Activated CD4-positive, alpha-beta memory T cell treated with anti-CD3 and anti-CD28 coated beads for 36 hours (primary cell): ENCODE data around the gene TEX2. TPM values are rescaled to one million over a fixed set of nuclear protein-coding genes. Genes with fewer than 3 reads are reported as not detected.
"Not testable (repeated sequence)": the region's sequence is repeated elsewhere in the genome, so short reads cannot be mapped to it uniquely, and the experiment has no call there.

Experiments used
- CTCF ChIA-PET: fragments of 350-600 bp; sonication (Branson Sonifier 250); formaldehyde crosslinking; loops from one replicate; lab custom pipeline; 2021; ENCODE audit warnings: antibody characterized with exemption, inconsistent platforms; lab: Charles Lee
- POLR2A ChIA-PET: fragments of 350-600 bp; sonication (Branson Sonifier 250); formaldehyde crosslinking; loops from one replicate; lab custom pipeline; 2021; ENCODE audit warnings: antibody characterized with exemption; lab: Charles Lee
- DNase-seq: peaks from one replicate; pipeline ENCODE4 v3.0.0-alpha.2; 2020
- H3K27ac Mint-ChIP-seq: one replicate; pipeline ENCODE4 v1.8.0; 2021; ENCODE audit warnings: mixed read lengths
- H3K27me3 Mint-ChIP-seq: one replicate; pipeline ENCODE4 v1.8.0; 2021; ENCODE audit warnings: mixed read lengths
- H3K36me3 Mint-ChIP-seq: one replicate; pipeline ENCODE4 v1.8.0; 2021; ENCODE audit warnings: mixed read lengths
- H3K4me1 Mint-ChIP-seq: one replicate; pipeline ENCODE4 v1.8.0; 2021; ENCODE audit warnings: low read depth, mixed read lengths
- H3K4me3 Mint-ChIP-seq: one replicate; pipeline ENCODE4 v1.8.0; 2021; ENCODE audit warnings: mild to moderate bottlenecking, mixed read lengths
- H3K9me3 Mint-ChIP-seq: one replicate; pipeline ENCODE4 v1.8.0; 2021; ENCODE audit warnings: mixed read lengths
- intact Hi-C: fragments of 100-400 bp; cut with micrococcal nuclease; formaldehyde crosslinking; loops from one replicate; pipeline ENCODE4 v1.15.1; 2023
- total RNA-seq, 2 experiments: library from RNA; stranded (reverse); gene quantifications; one replicate each; pipeline ENCODE4 v1.2.3, GENCODE V29; 2021

TEX2 gene
- total RNA-seq, 2 experiments from 2014 or later = 11.9 to 12.1 TPM

- H3K9me3 Mint-ChIP-seq = no peaks in the 10 kb centered on the region
- H3K4me1 Mint-ChIP-seq = no peaks in the 10 kb centered on the region
- CTCF ChIA-PET = no interaction called here
- intact Hi-C loops = no loop called here
- POLR2A ChIA-PET = no interaction called here
- H3K36me3 Mint-ChIP-seq = no peaks in the 10 kb centered on the region
- DNase-seq = no peak
- H3K27ac Mint-ChIP-seq = no peak overlapping the region
- no peaks in the 10 kb centered on the region for H3K27me3 Mint-ChIP-seq
- no peak overlapping the region for H3K4me3 Mint-ChIP-seq
Measured at GRCh38 chr17:64253470-64253869, 9.6 kb downstream of the TEX2 start.

DNA sequence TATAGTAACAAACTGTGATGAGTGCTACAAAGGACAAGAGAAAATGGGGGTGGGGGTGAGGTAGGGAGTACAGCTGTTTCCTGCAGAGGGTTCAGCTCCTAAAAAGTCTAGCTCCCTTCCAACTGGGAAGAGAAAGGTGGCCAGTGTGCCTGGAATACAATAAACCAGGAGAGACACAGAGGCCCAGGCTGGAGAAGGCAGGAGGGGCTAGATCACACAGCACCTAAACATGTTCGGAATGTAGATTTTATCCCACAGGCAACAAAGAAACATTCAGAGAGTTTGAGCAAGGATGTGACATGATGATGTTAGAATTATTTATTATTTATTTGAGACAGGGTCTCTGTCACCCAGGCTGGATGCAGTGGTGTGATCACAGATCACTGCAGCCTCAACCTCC, 10.2 kb downstream of the TEX2 start:
- CTCF ChIA-PET = no interaction called here

DNA sequence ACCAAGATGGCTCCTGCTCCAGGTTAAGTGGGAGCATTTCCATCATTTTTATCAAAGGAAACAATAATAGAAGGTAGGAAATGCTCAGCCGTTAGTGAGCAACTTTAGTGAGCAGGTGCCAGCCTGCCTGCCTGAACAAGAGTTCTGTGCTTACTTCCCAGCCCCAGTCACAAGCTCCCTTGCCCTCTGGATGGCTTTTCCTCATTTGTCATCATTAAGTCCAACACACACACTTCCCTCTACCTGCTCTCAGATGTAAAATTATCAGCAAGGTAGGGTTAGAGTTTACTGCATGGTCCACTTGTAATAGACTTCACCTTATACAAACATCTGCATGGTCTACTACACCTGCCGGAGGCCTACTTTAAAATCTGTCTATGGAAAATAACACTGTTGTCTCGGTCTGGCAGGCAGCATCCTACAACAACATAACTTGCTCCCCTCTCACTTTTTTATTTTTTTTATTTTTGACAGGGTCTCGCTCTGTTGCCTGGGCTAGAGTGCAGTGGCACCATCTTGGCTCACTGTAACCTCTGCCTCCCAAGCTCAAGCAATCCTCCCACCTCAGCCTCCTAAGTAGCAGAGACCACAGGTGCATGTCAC, 12.7 kb downstream of the TEX2 start:
- H3K27ac Mint-ChIP-seq = no peak overlapping the region
- no peaks in the 10 kb centered on the region for H3K4me1 Mint-ChIP-seq
- POLR2A ChIA-PET = no interaction called here
- DNase-seq = no peak
- no peaks in the 10 kb centered on the region for H3K9me3 Mint-ChIP-seq
- intact Hi-C loops = no loop called here
- no peaks in the 10 kb centered on the region for H3K27me3 Mint-ChIP-seq
- no peak overlapping the region for H3K4me3 Mint-ChIP-seq
- H3K36me3 Mint-ChIP-seq = no peaks in the 10 kb centered on the region
- CTCF ChIA-PET = no interaction called here

More for the DNA sequence above, 10.2 kb downstream of the TEX2 start:
- H3K27me3 Mint-ChIP-seq = no peaks in the 10 kb centered on the region
- no peak overlapping the region for H3K4me3 Mint-ChIP-seq
- no peak for DNase-seq
- no peak overlapping the region for H3K27ac Mint-ChIP-seq
- H3K9me3 Mint-ChIP-seq = no peaks in the 10 kb centered on the region
- no peaks in the 10 kb centered on the region for H3K36me3 Mint-ChIP-seq
- POLR2A ChIA-PET = no interaction called here
- no peaks in the 10 kb centered on the region for H3K4me1 Mint-ChIP-seq
- intact Hi-C loops = no loop called here

- Mint-ChIP-seq H3K36me3 (no peaks in the 10 kb centered on the region), H3K4me3 (no peak overlapping the region), H3K4me1 (no peaks in the 10 kb centered on the region), H3K27me3 (no peaks in the 10 kb centered on the region), H3K27ac (no peak overlapping the region), H3K9me3 (no peaks in the 10 kb centered on the region)
- no peak for DNase-seq
- intact Hi-C loops = no loop called here
- ChIA-PET CTCF (no interaction called here), POLR2A (no interaction called here)
Measured at GRCh38 chr17:64247836-64248235, 15.2 kb downstream of the TEX2 start.

- Mint-ChIP-seq H3K4me3 (no peak overlapping the region), H3K27me3 (no peaks in the 10 kb centered on the region), H3K27ac (no peak overlapping the region), H3K4me1 (peaks cover 1% of the 10 kb centered on the region), H3K9me3 (no peaks in the 10 kb centered on the region), H3K36me3 (no peaks in the 10 kb centered on the region)
- CTCF ChIA-PET = no interaction called here
- DNase-seq = no peak
- intact Hi-C loops = no loop called here
- POLR2A ChIA-PET = no interaction called here
Measured at GRCh38 chr17:64245218-64246145, 17.6 kb downstream of the TEX2 start.

DNA sequence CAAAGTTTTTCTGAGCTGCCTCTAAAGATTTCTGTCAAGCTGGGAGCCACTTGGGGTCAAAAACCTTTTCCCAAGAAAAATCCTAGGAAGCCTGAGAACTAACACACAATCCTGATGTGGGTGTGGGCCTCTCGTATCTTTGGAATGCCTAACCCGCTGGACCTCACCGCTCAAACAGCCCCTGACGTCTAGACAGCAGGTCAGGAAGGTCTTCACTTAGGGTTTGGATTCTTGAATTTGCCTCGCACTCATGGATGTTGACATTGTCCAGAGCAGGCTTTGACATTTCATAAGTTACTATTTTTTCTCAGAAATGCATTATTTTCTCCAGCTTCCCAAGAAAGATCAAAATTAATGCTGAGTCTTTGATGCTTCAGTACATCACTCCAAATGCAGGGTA, 18.9 kb downstream of the TEX2 start:
- intact Hi-C loops = no loop called here
- ChIA-PET POLR2A (no interaction called here), CTCF (interaction anchor here (0.6 kb wide), 2 partner anchors 59 to 129 kb away, joined by 3 read pairs; no protein-coding TSS in a partner anchor)
- Mint-ChIP-seq H3K27me3 (no peaks in the 10 kb centered on the region), H3K27ac (no peak overlapping the region), H3K9me3 (no peaks in the 10 kb centered on the region), H3K4me3 (no peak overlapping the region), H3K36me3 (no peaks in the 10 kb centered on the region), H3K4me1 (peaks cover 5% of the 10 kb centered on the region)
- DNase-seq = no peak

DNA sequence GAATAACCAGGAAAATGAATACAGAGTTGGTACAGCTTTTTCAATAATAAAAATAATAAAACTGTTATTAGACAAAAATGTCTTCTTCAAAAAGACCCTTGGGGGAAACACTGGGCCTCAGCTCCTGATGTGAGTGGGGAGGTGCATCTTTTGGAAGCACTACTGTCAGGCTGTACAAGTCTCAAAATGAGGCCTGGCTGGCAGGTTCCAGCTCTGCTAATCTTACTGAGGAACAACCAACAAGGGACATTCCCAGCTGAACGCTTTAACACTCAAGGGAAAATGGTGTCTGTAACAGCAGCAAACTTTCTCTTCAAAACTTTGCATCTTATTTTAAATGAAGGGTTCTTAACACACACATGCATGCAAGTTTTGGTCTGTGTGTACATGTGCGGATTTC, 19.7 kb downstream of the TEX2 start:
- DNase-seq = no peak
- Mint-ChIP-seq H3K27me3 (no peaks in the 10 kb centered on the region), H3K36me3 (no peaks in the 10 kb centered on the region), H3K9me3 (no peaks in the 10 kb centered on the region), H3K4me1 (peaks cover 9% of the 10 kb centered on the region), H3K27ac (no peak overlapping the region), H3K4me3 (no peak overlapping the region)
- CTCF ChIA-PET = no interaction called here
- POLR2A ChIA-PET = no interaction called here
- intact Hi-C loops = no loop called here

- Mint-ChIP-seq H3K4me3 (no peak overlapping the region), H3K27me3 (no peaks in the 10 kb centered on the region), H3K4me1 (peaks cover 12% of the 10 kb centered on the region), H3K27ac (no peak overlapping the region), H3K9me3 (no peaks in the 10 kb centered on the region), H3K36me3 (no peaks in the 10 kb centered on the region)
- ChIA-PET CTCF (no interaction called here), POLR2A (no interaction called here)
- DNase-seq = no peak
- intact Hi-C loops = no loop called here
Measured at GRCh38 chr17:64242633-64243032, 20.4 kb downstream of the TEX2 start.

DNA sequence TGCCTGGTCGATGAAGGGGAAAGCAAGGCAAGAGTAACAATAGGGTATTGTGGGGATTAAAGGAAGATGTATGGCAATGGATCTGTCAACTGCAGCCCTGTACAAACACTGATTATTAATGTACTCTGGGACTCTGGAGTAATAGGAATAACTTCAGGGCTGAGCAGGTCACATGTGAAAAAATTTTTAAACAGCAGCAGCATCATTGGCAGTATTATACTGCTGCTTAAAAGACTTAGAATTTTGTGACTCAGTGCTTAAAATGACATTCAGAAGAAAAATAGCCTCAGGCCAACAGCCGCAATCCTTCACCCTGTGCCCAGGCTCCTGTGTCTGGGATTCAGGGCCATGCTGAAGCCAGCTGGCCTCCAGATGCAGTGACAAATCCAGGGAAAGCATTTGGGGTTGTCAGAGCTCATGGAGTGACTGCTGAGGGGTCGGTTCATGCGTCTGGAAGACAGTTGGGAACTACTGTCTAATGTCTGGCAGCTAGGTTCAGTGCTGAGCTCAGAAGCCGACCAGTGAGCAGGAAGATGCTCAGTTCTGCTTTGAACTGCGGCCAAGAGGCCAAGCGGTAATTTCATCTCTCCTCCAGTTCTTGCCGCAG, 22.2 kb downstream of the TEX2 start:
- POLR2A ChIA-PET = no interaction called here

DNA sequence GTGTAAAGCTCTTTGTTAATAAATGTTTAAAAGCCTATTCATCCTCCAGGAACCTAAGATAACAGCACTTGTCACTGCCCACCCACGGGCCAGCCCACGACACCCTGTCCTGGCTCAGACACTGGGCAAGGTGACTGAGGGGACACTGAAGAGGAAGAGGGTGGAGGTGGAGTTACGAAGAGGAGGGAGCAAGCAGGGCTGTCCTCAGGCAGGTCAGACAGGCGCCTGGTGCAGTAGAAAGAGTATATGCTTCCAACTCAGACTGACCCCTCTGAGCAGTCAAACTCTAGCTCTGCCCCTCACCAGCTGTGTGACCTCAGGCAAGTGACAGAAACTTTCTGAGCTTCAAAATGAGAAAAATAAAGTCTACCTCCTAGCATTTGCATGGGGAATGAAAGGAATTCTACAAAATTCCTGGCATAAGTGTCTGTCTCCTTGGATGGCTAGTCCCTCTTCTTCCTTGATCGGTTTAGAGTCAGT, 22.8 kb downstream of the TEX2 start:
- POLR2A ChIA-PET = no interaction called here
- no peak for DNase-seq
- Mint-ChIP-seq H3K27me3 (no peaks in the 10 kb centered on the region), H3K4me3 (no peak overlapping the region), H3K4me1 (peaks cover 22% of the 10 kb centered on the region), H3K27ac (no peak overlapping the region), H3K36me3 (no peaks in the 10 kb centered on the region), H3K9me3 (no peaks in the 10 kb centered on the region)
- intact Hi-C loops = no loop called here
- CTCF ChIA-PET = no interaction called here

More for the DNA sequence above, 22.2 kb downstream of the TEX2 start:
- Mint-ChIP-seq H3K9me3 (no peaks in the 10 kb centered on the region), H3K4me1 (peaks cover 22% of the 10 kb centered on the region), H3K4me3 (no peak overlapping the region), H3K36me3 (no peaks in the 10 kb centered on the region), H3K27me3 (no peaks in the 10 kb centered on the region), H3K27ac (no peak overlapping the region)
- intact Hi-C loops = no loop called here
- no peak for DNase-seq
- CTCF ChIA-PET = no interaction called here

DNA sequence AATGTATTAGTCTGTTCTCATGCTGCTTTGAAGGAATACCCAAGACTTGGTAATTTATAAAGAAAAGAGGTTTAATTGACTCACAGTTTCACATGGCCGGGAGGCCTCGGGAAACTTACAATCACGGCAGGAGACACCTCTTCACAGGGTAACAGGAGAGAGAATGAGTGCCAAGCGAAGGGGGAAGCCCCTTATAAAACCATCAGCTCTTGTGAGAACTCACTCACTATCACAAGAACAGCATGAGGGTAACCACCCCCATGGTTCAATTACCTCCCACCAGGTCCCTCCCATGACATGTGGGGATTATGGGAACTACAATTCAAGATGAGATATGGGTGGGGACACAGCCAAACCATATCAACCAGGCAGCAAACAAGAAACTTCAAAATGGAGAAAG, 24.6 kb downstream of the TEX2 start:
- H3K9me3 Mint-ChIP-seq, H3K27ac Mint-ChIP-seq, H3K27me3 Mint-ChIP-seq, H3K36me3 Mint-ChIP-seq, POLR2A ChIA-PET, H3K4me3 Mint-ChIP-seq, intact Hi-C loops: not testable (repeated sequence)
- H3K4me1 Mint-ChIP-seq = peaks cover 22% of the 10 kb centered on the region
- CTCF ChIA-PET = interaction anchor here (0.7 to 1.2 kb wide), 2 partner anchors 183 to 213 kb away, joined by 3 read pairs; no protein-coding TSS in a partner anchor
- DNase-seq = peak; percentile 54

DNA sequence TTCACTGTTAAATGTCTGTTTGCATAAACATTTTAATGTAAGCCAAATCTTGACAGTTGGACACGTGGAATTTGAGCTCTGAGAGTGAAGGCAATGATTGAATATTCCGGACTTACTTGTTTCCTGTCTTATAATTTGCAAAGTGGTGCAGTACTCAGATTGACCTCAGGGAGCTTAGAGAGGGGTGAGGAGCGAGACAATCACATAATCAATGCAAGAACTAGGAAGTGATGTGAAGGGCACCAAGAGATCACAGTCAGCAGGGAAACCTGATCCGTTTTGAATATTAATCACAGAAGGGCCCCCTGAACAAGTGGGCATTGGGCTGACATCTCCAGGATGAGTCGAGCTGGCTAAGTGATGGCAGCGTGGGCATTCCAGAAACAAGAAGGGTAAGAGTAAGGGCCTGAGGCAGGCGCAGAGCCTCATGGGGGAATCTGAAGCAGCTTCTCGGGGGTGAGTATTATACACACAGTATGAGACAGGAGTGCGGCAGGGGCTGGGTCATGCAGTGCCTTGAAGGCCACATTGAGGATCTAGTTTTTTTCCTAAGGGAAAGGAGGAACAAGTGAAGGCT, 26.1 kb downstream of the TEX2 start:
- Mint-ChIP-seq H3K4me1 (peaks cover 22% of the 10 kb centered on the region), H3K27ac (no peak overlapping the region), H3K27me3 (no peaks in the 10 kb centered on the region), H3K4me3 (no peak overlapping the region), H3K9me3 (no peaks in the 10 kb centered on the region), H3K36me3 (no peaks in the 10 kb centered on the region)
- intact Hi-C loops = no loop called here
- CTCF ChIA-PET = interaction anchor here (0.6 to 1.6 kb wide), 4 partner anchors 45 to 270 kb away, joined by 3 to 4 read pairs (median 4); partner anchors contain the start of genes CEP95 and DDX5
- POLR2A ChIA-PET = no interaction called here
- DNase-seq = no peak
